IMR-90 (cell line): ENCODE results near the gene GPRC5D. TPM values are rescaled to one million over a fixed set of nuclear protein-coding genes. Genes with fewer than 3 reads are reported as not detected.

ENCODE experiments used
- ATAC-seq: fragments of 200-7000 bp; cut with Tn5 transposase; 2 replicates; pipeline ENCODE4 v1.9.1; 2020; ENCODE audit warnings: low read depth, mild to moderate bottlenecking, moderate library complexity
- BruUV-seq: library from RNA; stranded (reverse); fragments of 400-500 nt; replicated peaks from 2 replicates; lab custom pipeline; 2021; lab: Mats Ljungman, UMichigan
- CTCF ChIA-PET: fragments of 300-600 bp; formaldehyde crosslinking; extraction: SDS; loops from one replicate; lab custom pipeline; 2021; ENCODE audit warnings: antibody characterized with exemption; lab: Yijun Ruan, JAX
- POLR2A ChIA-PET: fragments of 300-600 bp; sonication (Branson Sonifier 250); formaldehyde crosslinking; loops from one replicate; lab custom pipeline; 2022; ENCODE audit warnings: antibody characterized with exemption; ENCODE audit not compliant: unreplicated experiment; lab: Charles Lee
- DNase-seq: peaks from one replicate; pipeline ENCODE4 v3.0.0; 2013
- H2AFZ ChIP-seq: replicated peaks from 2 replicates; pipeline ENCODE3; 2013; ENCODE audit warnings: low read length, mild to moderate bottlenecking; ENCODE audit not compliant: poor library complexity
- H2AK5ac ChIP-seq: 2 replicates; pipeline ENCODE4 v1.6.1; 2013; ENCODE audit warnings: low read depth, low read length, inconsistent platforms
- H2AK9ac ChIP-seq: replicated peaks from 2 replicates; pipeline ENCODE3; 2013; ENCODE audit warnings: mild to moderate bottlenecking, low read depth, low read length, moderate library complexity; ENCODE audit not compliant: poor library complexity
- H2BK120ac ChIP-seq: 2 replicates; pipeline ENCODE4 v1.6.1; 2013; ENCODE audit warnings: low read depth, low read length, inconsistent platforms
- H2BK15ac ChIP-seq: 3 replicates; pipeline ENCODE4 v1.6.1; 2013; ENCODE audit warnings: low read depth, low read length, inconsistent platforms
- H2BK20ac ChIP-seq: 2 replicates; pipeline ENCODE4 v1.6.1; 2013; ENCODE audit warnings: low read depth, mild to moderate bottlenecking, inconsistent platforms, low read length, moderate library complexity
- H2BK5ac ChIP-seq: 2 replicates; pipeline ENCODE4 v1.6.1; 2013; ENCODE audit warnings: mild to moderate bottlenecking, low read depth, low read length, inconsistent platforms; ENCODE audit not compliant: poor library complexity, severe bottlenecking
- H3K14ac ChIP-seq: replicated peaks from 2 replicates; pipeline ENCODE4 v1.6.1; 2013; ENCODE audit warnings: low read depth, low read length, inconsistent platforms
- H3K18ac ChIP-seq: 2 replicates; pipeline ENCODE4 v1.6.1; 2013; ENCODE audit warnings: low read depth, low read length, control low read depth
- H3K23ac ChIP-seq: 2 replicates; pipeline ENCODE4 v1.6.1; 2013; ENCODE audit warnings: low read depth, low read length, inconsistent platforms
- H3K27ac ChIP-seq: 2 replicates; pipeline ENCODE4 v1.5.1; 2013; ENCODE audit warnings: mild to moderate bottlenecking, control low read depth, low read length; ENCODE audit not compliant: insufficient read depth
- H3K27me3 ChIP-seq: 2 replicates; pipeline ENCODE4 v1.6.1; 2013; ENCODE audit warnings: low read length; ENCODE audit not compliant: control insufficient read depth, insufficient read depth
- H3K36me3 ChIP-seq: 2 replicates; pipeline ENCODE4 v1.6.1; 2013; ENCODE audit warnings: low read length, mixed read lengths; ENCODE audit not compliant: control insufficient read depth, insufficient read depth
- H3K4ac ChIP-seq: 2 replicates; pipeline ENCODE4 v1.6.1; 2013; ENCODE audit warnings: low read depth, low read length, inconsistent platforms
- H3K4me1 ChIP-seq: 2 replicates; pipeline ENCODE4 v1.6.1; 2013; ENCODE audit warnings: low read length, mixed read lengths; ENCODE audit not compliant: control insufficient read depth, insufficient read depth
- H3K4me2 ChIP-seq: 2 replicates; pipeline ENCODE4 v1.6.1; 2013; ENCODE audit warnings: low read depth, mild to moderate bottlenecking, control low read depth, low read length, moderate library complexity
- H3K4me3 ChIP-seq: 2 replicates; pipeline ENCODE4 v1.5.1; 2013; ENCODE audit warnings: low read depth, mild to moderate bottlenecking, control low read depth, low read length, moderate library complexity; ENCODE audit not compliant: insufficient read depth
- H3K56ac ChIP-seq: 2 replicates; pipeline ENCODE4 v1.6.1; 2013; ENCODE audit warnings: low read length, inconsistent platforms; ENCODE audit not compliant: insufficient read depth; ENCODE audit errors: extremely low read depth
- H3K79me1 ChIP-seq, 2 experiments: 2 replicates each; pipeline ENCODE4 v1.6.1; 2013; ENCODE audit warnings: low read length in 2 of 2, inconsistent platforms in 1 of 2, low read depth in 1 of 2
- H3K9ac ChIP-seq: 2 replicates; pipeline ENCODE4 v1.6.1; 2013; ENCODE audit warnings: low read depth, low read length, control low read depth
- H3K9me1 ChIP-seq: 2 replicates; pipeline ENCODE4 v1.6.1; 2013; ENCODE audit warnings: low read length, inconsistent platforms; ENCODE audit not compliant: insufficient read depth
- H3K9me3 ChIP-seq: 2 replicates; pipeline ENCODE4 v1.6.1; 2013; ENCODE audit warnings: low read length; ENCODE audit not compliant: control insufficient read depth, insufficient read depth
- H4K20me1 ChIP-seq: 2 replicates; pipeline ENCODE4 v1.6.1; 2013; ENCODE audit warnings: low read length, inconsistent platforms; ENCODE audit not compliant: insufficient read depth
- H4K5ac ChIP-seq: 2 replicates; pipeline ENCODE4 v1.6.1; 2013; ENCODE audit warnings: mild to moderate bottlenecking, low read depth, low read length, control low read depth
- H4K8ac ChIP-seq, 2 experiments: 2 replicates each; pipeline ENCODE4 v1.6.1; 2013; ENCODE audit warnings: low read depth in 2 of 2, low read length in 2 of 2, control low read depth in 1 of 2, inconsistent platforms in 1 of 2
- H4K91ac ChIP-seq: 2 replicates; pipeline ENCODE4 v1.6.1; 2013; ENCODE audit warnings: low read depth, low read length, inconsistent platforms; ENCODE audit not compliant: insufficient read depth
- CHD1 ChIP-seq: IDR thresholded peaks from 2 replicates; pipeline ENCODE4 v1.6.1; 2012; ENCODE audit warnings: low read depth, low read length, improper control_type of control experiment
- MAFK ChIP-seq: IDR thresholded peaks from 2 replicates; pipeline ENCODE4 v1.6.1; 2012; ENCODE audit warnings: low read depth, low read length, improper control_type of control experiment
- MAZ ChIP-seq: IDR thresholded peaks from 2 replicates; pipeline ENCODE4 v1.6.1; 2012; ENCODE audit warnings: low read depth, mild to moderate bottlenecking, low read length, improper control_type of control experiment, moderate library complexity, borderline replicate concordance
- RCOR1 ChIP-seq: IDR thresholded peaks from 2 replicates; pipeline ENCODE4 v1.6.1; 2012; ENCODE audit warnings: mild to moderate bottlenecking, low read length, improper control_type of control experiment; ENCODE audit not compliant: insufficient replicate concordance
- WGBS, 2 experiments: methylation state at CpG; one replicate each; pipeline versions ENCODE4 v1.1.5 to v1.1.7; 2013; ENCODE audit warnings: missing lambda C conversion rate in 2 of 2; ENCODE audit not compliant: insufficient read length in 1 of 2; ENCODE audit errors: extremely low coverage in 2 of 2; 5-methylcytosine and 5-hydroxymethylcytosine counted together
- dilution Hi-C: fragments of 300-500 bp; cut with HindIII; formaldehyde crosslinking; loops from one replicate; pipeline ENCODE4 v1.14.3; 2018; ENCODE audit warnings: low sequenced_read_pairs; ENCODE audit not compliant: unreplicated experiment
- in situ Hi-C: fragments of 300-500 bp; cut with MboI; formaldehyde crosslinking; loops from 3 replicates; pipeline ENCODE4 v1.14.3; 2019; ENCODE audit warnings: low sequenced_read_pairs, inconsistent platforms, mixed read lengths
- intact Hi-C: fragments of 100-400 bp; cut with micrococcal nuclease; formaldehyde crosslinking; loops from 2 replicates; pipeline ENCODE4 v1.10.0; 2022
- polyA plus RNA-seq, 3 experiments: library from polyadenylated mRNA; depleted of rRNA; stranded (reverse); fragments of >200 nt; gene quantifications; 2 replicates each; pipeline ENCODE4 v1.2.3, GENCODE V29; 2012; ENCODE audit warnings: low replicate concordance in 1 of 3
- total RNA-seq: library from RNA; depleted of rRNA; stranded (reverse); fragments of >200 nt; gene quantifications from 2 replicates; pipeline ENCODE4 v1.2.3, GENCODE V29; 2012
- TF ChIP-seq, protein P1 (sequence below): fragments of 150-350 bp; IDR thresholded peaks from 2 replicates; pipeline ENCODE4 v1.6.1; 2017; ENCODE audit warnings: mild to moderate bottlenecking, antibody characterized with exemption, low read length, low read depth
- TF ChIP-seq, protein P2 (sequence below): fragments of 150-350 bp; IDR thresholded peaks from 2 replicates; pipeline ENCODE4 v1.6.1; 2016; ENCODE audit warnings: low read depth, mild to moderate bottlenecking, low read length, moderate library complexity, borderline replicate concordance
- TF ChIP-seq, protein P3 (sequence below): conservative IDR thresholded peaks from 2 replicates; pipeline ENCODE4 v1.5.1; 2012; ENCODE audit warnings: mild to moderate bottlenecking, low read depth, low read length, improper control_type of control experiment

The GPRC5D gene
- total and polyA plus RNA-seq, 2 of the 4 experiments (the other 2 are of a cell fraction), result not detected

DNA sequence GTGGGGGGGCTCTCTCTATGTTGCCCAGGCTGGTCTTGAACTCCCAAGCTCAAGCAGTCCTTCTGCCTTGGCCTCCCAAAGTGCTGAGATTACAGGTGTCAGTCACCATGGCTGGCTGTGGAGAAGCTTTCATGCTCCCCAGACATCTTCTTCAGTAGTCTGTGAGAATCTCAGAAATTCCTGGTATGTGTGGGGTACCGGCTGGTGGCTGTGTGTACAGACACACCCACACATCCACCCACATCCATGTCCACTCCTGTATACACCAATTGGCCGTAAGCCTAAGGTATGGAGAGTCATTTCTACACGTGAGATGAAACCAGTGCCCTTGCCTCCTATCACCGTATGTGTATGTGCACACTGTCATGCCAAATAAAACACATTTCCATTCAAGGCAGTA is 27.8 kb downstream of the GPRC5D start:
- no peaks in the 10 kb centered on the region for H3K27me3 ChIP-seq
- H4K91ac ChIP-seq, result no peak overlapping the region
- intact Hi-C loops (no loop called here), dilution Hi-C loops (no loop called here), in situ Hi-C loops (loop anchor here (25.0 kb wide), 1 partner anchor 613 kb away; no protein-coding TSS in a partner anchor)
- H3K14ac ChIP-seq, result no peak overlapping the region
- H3K18ac ChIP-seq, result no peak overlapping the region
- H3K4ac ChIP-seq, result 0 out of 2 replicates have a peak overlapping the region, but pooled peaks have one; percentile 9
- 95% methylated on average over 3 of the region's 4 CpGs; no CpG with 5 or more reads in 1 of the 2 experiments for WGBS, 2 experiments
- BruUV-seq, result no TSS peak
- H3K9me1 ChIP-seq, result 0 out of 2 replicates have a peak, but pooled peaks cover 8% of the 10 kb centered on the region
- no peaks in the 10 kb centered on the region for H4K20me1 ChIP-seq
- H2AK9ac ChIP-seq, result no peak overlapping the region
- H2BK15ac ChIP-seq, result no peak overlapping the region
- no peak overlapping the region for H4K5ac ChIP-seq
- no peaks in the 10 kb centered on the region for H3K4me1 ChIP-seq
- DNase-seq (no peak), ATAC-seq (no peak)
- no peak overlapping the region for H3K56ac ChIP-seq
- H3K4me2 ChIP-seq, result no peak overlapping the region
- peaks cover under 1% of the 10 kb centered on the region in 2 experiments for H3K79me1 ChIP-seq
- H3K36me3 ChIP-seq, result peaks cover 5% of the 10 kb centered on the region
- H2BK5ac ChIP-seq, result no peak overlapping the region
- H4K8ac ChIP-seq, result no peak overlapping the region
- no peaks in the 10 kb centered on the region for H3K9me3 ChIP-seq
- H3K9ac ChIP-seq, result no peak overlapping the region
- no peak overlapping the region for H3K27ac ChIP-seq
- no peak overlapping the region for H2BK20ac ChIP-seq
- 0 out of 2 replicates have a peak overlapping the region, but pooled peaks have one; percentile 20 for H2AK5ac ChIP-seq
- H2BK120ac ChIP-seq, result no peak overlapping the region
- TF ChIP-seq MAFK, result no peak
- no peak for TF ChIP-seq CHD1
- TF ChIP-seq, protein P1, sequence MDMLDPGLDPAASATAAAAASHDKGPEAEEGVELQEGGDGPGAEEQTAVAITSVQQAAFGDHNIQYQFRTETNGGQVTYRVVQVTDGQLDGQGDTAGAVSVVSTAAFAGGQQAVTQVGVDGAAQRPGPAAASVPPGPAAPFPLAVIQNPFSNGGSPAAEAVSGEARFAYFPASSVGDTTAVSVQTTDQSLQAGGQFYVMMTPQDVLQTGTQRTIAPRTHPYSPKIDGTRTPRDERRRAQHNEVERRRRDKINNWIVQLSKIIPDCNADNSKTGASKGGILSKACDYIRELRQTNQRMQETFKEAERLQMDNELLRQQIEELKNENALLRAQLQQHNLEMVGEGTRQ, result no peak
- TF ChIP-seq, protein P2, sequence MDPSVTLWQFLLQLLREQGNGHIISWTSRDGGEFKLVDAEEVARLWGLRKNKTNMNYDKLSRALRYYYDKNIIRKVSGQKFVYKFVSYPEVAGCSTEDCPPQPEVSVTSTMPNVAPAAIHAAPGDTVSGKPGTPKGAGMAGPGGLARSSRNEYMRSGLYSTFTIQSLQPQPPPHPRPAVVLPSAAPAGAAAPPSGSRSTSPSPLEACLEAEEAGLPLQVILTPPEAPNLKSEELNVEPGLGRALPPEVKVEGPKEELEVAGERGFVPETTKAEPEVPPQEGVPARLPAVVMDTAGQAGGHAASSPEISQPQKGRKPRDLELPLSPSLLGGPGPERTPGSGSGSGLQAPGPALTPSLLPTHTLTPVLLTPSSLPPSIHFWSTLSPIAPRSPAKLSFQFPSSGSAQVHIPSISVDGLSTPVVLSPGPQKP, result no peak
- no peak for TF ChIP-seq RCOR1
- TF ChIP-seq, protein P3, sequence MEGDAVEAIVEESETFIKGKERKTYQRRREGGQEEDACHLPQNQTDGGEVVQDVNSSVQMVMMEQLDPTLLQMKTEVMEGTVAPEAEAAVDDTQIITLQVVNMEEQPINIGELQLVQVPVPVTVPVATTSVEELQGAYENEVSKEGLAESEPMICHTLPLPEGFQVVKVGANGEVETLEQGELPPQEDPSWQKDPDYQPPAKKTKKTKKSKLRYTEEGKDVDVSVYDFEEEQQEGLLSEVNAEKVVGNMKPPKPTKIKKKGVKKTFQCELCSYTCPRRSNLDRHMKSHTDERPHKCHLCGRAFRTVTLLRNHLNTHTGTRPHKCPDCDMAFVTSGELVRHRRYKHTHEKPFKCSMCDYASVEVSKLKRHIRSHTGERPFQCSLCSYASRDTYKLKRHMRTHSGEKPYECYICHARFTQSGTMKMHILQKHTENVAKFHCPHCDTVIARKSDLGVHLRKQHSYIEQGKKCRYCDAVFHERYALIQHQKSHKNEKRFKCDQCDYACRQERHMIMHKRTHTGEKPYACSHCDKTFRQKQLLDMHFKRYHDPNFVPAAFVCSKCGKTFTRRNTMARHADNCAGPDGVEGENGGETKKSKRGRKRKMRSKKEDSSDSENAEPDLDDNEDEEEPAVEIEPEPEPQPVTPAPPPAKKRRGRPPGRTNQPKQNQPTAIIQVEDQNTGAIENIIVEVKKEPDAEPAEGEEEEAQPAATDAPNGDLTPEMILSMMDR, result no peak
- no peak for TF ChIP-seq MAZ
- H2AFZ ChIP-seq, result peak overlapping the region; percentile 41
- POLR2A ChIA-PET, result no interaction called here
- CTCF ChIA-PET, result no interaction called here
- no peak overlapping the region for H3K23ac ChIP-seq
- no peak overlapping the region for H3K4me3 ChIP-seq
